ENCODE data around the gene MPND.

The MPND gene

GRCh38 chr19:4400135-4400936, 57.0 kb downstream of the MPND start, which contains the start of gene SH3GL1:
SH3GL1 (minus strand) TSS chr19:4400547; CDS start chr19:4400368, 179 bp downstream.
- DNase-seq (ENCODE audit: low spot score) = peak; percentile 85
- FAIRE-seq = no peak

DNA sequence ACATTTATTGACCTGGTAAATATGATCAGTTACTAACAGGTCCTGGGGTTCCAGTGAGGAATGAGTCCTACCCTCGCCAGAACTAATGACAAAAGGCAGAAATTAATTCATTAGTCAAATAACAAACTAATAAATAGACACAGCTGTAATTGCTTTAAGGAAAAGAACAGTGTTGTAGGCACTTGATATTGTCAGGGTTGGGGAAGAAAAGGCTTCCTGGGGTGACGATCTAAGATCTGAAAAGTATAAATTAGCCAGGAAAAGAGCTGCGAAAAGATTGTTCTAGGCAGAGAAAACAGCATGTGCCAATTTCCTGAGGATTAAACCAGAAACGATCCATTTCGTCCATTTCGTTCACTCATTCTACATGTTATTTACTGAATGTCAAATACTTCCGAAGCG, 58.4 kb downstream of the MPND start:
- FAIRE-seq (no peak), DNase-seq (ENCODE audit: low spot score) (no peak)

DNA sequence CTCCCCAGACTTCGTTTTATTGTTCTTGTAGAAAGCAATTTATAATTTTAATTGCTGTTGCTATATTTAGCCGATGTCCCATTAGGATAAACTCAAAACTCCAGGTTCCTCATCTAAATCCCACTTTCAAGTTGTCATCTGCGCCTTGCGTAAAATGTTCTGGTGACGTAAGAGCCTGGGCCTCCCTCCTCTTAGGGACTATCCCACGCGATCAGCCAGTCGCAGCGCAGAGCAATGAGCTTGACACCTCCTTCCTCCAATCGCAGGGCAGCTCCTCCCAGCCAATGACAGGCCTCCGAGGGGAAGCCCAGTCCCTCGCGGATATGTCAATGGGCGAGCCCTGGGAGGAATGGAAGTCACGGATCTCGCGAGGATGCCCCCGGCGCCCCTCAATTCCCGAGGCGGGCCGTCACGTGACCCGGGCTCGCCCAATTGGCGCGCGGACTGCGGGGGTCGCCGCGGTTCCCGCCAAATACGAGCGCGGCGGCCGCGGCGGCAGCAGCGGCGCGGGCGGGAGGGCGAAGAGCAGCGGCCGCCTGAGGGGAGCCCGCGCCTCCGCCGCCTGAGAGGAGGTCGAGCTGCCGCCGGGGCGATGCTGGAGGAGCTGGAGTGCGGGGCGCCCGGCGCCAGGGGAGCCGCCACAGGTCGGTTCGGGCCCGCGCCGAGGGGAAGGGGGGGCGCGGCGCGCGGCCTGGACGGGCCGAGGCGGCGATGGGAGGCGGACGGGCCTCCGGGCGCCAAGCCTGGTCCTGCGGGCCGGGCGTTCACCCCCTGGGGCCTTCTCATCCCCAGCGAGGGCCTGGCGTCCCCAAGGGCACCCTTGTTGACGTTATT, 59.0 kb downstream of the MPND start, which contains the start of gene CHAF1A:
Gene CHAF1A (plus strand): TSS at position 470 of the 834 bp plus-strand sequence. CDS start 123 bp downstream, at position 593.
- DNase-seq (ENCODE audit: low spot score) (peak; percentile 98), FAIRE-seq (no peak)

GRCh38 chr19:4403005-4403761, 59.8 kb downstream of the MPND start:
- DNase-seq (ENCODE audit: low spot score) = no peak
- no peak for FAIRE-seq

- FAIRE-seq (no peak), DNase-seq (ENCODE audit: low spot score) (no peak)
Observed at GRCh38 chr19:4405977-4406376, 62.6 kb downstream of the MPND start.

GRCh38 chr19:4406626-4407025, 63.3 kb downstream of the MPND start:
- DNase-seq (ENCODE audit: low spot score) (no peak), FAIRE-seq (no peak)

GRCh38 chr19:4409123-4409933, 66.0 kb downstream of the MPND start:
- no peak for DNase-seq (ENCODE audit: low spot score)
- no peak for FAIRE-seq
